H9 (cell line): ENCODE data around the gene JAKMIP1. TPM values are rescaled to one million over a fixed set of nuclear protein-coding genes. Genes with fewer than 3 reads are reported as not detected.

ENCODE experiments used
- DNase-seq: peaks from one replicate; pipeline ENCODE4 v3.0.0-alpha.2; 2017
- H2AFZ ChIP-seq: one replicate; pipeline ENCODE4 v1.6.1; 2013; ENCODE audit warnings: mild to moderate bottlenecking, low read length, control low read depth, moderate library complexity
- H2AK5ac ChIP-seq: 2 replicates; pipeline ENCODE4 v1.6.1; 2013; ENCODE audit warnings: low read length, control low read depth, mixed read lengths; ENCODE audit not compliant: insufficient read length
- H2BK120ac ChIP-seq: one replicate; pipeline ENCODE4 v1.6.1; 2013; ENCODE audit warnings: low read depth, mild to moderate bottlenecking, low read length, control low read depth, inconsistent platforms; ENCODE audit not compliant: poor library complexity, severe bottlenecking
- H2BK12ac ChIP-seq: 2 replicates; pipeline ENCODE4 v1.6.1; 2013; ENCODE audit warnings: low read length, control low read depth, mixed read lengths, low read depth; ENCODE audit not compliant: insufficient read length
- H2BK15ac ChIP-seq: 2 replicates; pipeline ENCODE4 v1.6.1; 2013; ENCODE audit warnings: low read depth, low read length, control low read depth
- H2BK20ac ChIP-seq: one replicate; pipeline ENCODE4 v1.6.1; 2013; ENCODE audit warnings: low read depth, mild to moderate bottlenecking, low read length, control low read depth, inconsistent platforms; ENCODE audit not compliant: poor library complexity, severe bottlenecking
- H2BK5ac ChIP-seq: 2 replicates; pipeline ENCODE4 v1.6.1; 2013; ENCODE audit warnings: low read length, control low read depth, mixed read lengths; ENCODE audit not compliant: insufficient read length
- H3K14ac ChIP-seq: 2 replicates; pipeline ENCODE4 v1.6.1; 2013; ENCODE audit warnings: low read length, control low read depth; ENCODE audit not compliant: insufficient read depth
- H3K18ac ChIP-seq: 2 replicates; pipeline ENCODE4 v1.6.1; 2013; ENCODE audit warnings: low read depth, mild to moderate bottlenecking, mixed read lengths, low read length, control low read depth; ENCODE audit not compliant: insufficient read length
- H3K23ac ChIP-seq: 2 replicates; pipeline ENCODE4 v1.6.1; 2013; ENCODE audit warnings: low read length, control low read depth, mixed read lengths, low read depth; ENCODE audit not compliant: insufficient read length
- H3K23me2 ChIP-seq: 2 replicates; pipeline ENCODE4 v1.6.1; 2013; ENCODE audit warnings: low read depth, mild to moderate bottlenecking, mixed read lengths, low read length, control low read depth; ENCODE audit not compliant: insufficient read length, poor library complexity, severe bottlenecking
- H3K27ac ChIP-seq: 2 replicates; pipeline ENCODE4 v1.5.1; 2013; ENCODE audit warnings: low read length, control low read depth, mixed read lengths, low read depth; ENCODE audit not compliant: insufficient read length
- H3K27me3 ChIP-seq: 2 replicates; pipeline ENCODE4 v1.6.1; 2013; ENCODE audit warnings: low read length, control low read depth, inconsistent platforms; ENCODE audit not compliant: insufficient read depth
- H3K4ac ChIP-seq: 2 replicates; pipeline ENCODE4 v1.6.1; 2013; ENCODE audit warnings: low read depth, mild to moderate bottlenecking, control low read depth, inconsistent platforms, low read length, moderate library complexity
- H3K4me1 ChIP-seq: 2 replicates; pipeline ENCODE4 v1.6.1; 2013; ENCODE audit warnings: low read length, control low read depth, inconsistent platforms; ENCODE audit not compliant: insufficient read depth
- H3K4me2 ChIP-seq: 2 replicates; pipeline ENCODE4 v1.6.1; 2013; ENCODE audit warnings: low read length, control low read depth, mixed read lengths; ENCODE audit not compliant: insufficient read length, insufficient read depth
- H3K56ac ChIP-seq: 2 replicates; pipeline ENCODE4 v1.6.1; 2013; ENCODE audit warnings: low read depth, mild to moderate bottlenecking, mixed read lengths, low read length, control low read depth; ENCODE audit not compliant: insufficient read length
- H3K79me1 ChIP-seq: 2 replicates; pipeline ENCODE4 v1.6.1; 2013; ENCODE audit warnings: low read depth, mild to moderate bottlenecking, moderate library complexity, low read length, control low read depth, inconsistent platforms; ENCODE audit not compliant: insufficient read depth, poor library complexity, severe bottlenecking
- H3K79me2 ChIP-seq: 2 replicates; pipeline ENCODE4 v1.6.1; 2013; ENCODE audit warnings: low read length, control low read depth, inconsistent platforms; ENCODE audit not compliant: insufficient read depth
- H3K9ac ChIP-seq: 2 replicates; pipeline ENCODE4 v1.6.1; 2013; ENCODE audit warnings: low read length, control low read depth, mixed read lengths; ENCODE audit not compliant: insufficient read length; ENCODE audit errors: extremely low read depth
- H3K9me3 ChIP-seq: one replicate; pipeline ENCODE4 v1.6.1; 2013; ENCODE audit warnings: low read depth, low read length, inconsistent platforms; ENCODE audit not compliant: control insufficient read depth
- H3T11ph ChIP-seq: one replicate; pipeline ENCODE4 v1.6.1; 2013; ENCODE audit warnings: mild to moderate bottlenecking, low read length, control low read depth, inconsistent platforms
- H4K20me1 ChIP-seq: one replicate; pipeline ENCODE4 v1.6.1; 2013; ENCODE audit not compliant: control insufficient read depth, insufficient read length, insufficient read depth
- H4K5ac ChIP-seq: 2 replicates; pipeline ENCODE4 v1.6.1; 2013; ENCODE audit warnings: low read depth, mild to moderate bottlenecking, mixed read lengths, low read length, control low read depth; ENCODE audit not compliant: insufficient read length
- H4K8ac ChIP-seq: replicated peaks from 2 replicates; pipeline ENCODE4 v1.6.1; 2013; ENCODE audit warnings: low read length, control low read depth, mixed read lengths, low read depth; ENCODE audit not compliant: insufficient read length
- H4K91ac ChIP-seq: 2 replicates; pipeline ENCODE4 v1.6.1; 2013; ENCODE audit warnings: low read depth, mild to moderate bottlenecking, moderate library complexity, mixed read lengths, low read length, control low read depth; ENCODE audit not compliant: insufficient read length
- H3K27ac Mint-ChIP-seq, 3 experiments: 2 replicates in 2 of 3; 3 replicates in 1 of 3; pipeline ENCODE4 v1.8.0; 2020 to 2021; ENCODE audit warnings: mixed read lengths in 3 of 3, mild to moderate bottlenecking in 1 of 3, moderate library complexity in 1 of 3
- H3K27me3 Mint-ChIP-seq: 2 replicates; pipeline ENCODE4 v1.8.0; 2021; ENCODE audit warnings: low read depth, mild to moderate bottlenecking, moderate library complexity, mixed read lengths
- H3K36me3 Mint-ChIP-seq, 3 experiments: 2 replicates in 2 of 3; 3 replicates in 1 of 3; pipeline ENCODE4 v1.8.0; 2020 to 2021; ENCODE audit warnings: low read depth in 3 of 3, mixed read lengths in 3 of 3; ENCODE audit not compliant: insufficient read depth in 1 of 3
- H3K4me1 Mint-ChIP-seq, 2 experiments: 2 replicates each; pipeline ENCODE4 v1.8.0; 2020; ENCODE audit warnings: mixed read lengths in 2 of 2
- H3K4me3 Mint-ChIP-seq, 2 experiments: 2 replicates in 1 of 2; 3 replicates in 1 of 2; pipeline ENCODE4 v1.8.0; 2020 to 2021; ENCODE audit warnings: mild to moderate bottlenecking in 2 of 2, mixed read lengths in 2 of 2, moderate library complexity in 1 of 2
- H3K9me3 Mint-ChIP-seq, 2 experiments: 2 replicates in 1 of 2; 3 replicates in 1 of 2; pipeline ENCODE4 v1.8.0; 2020; ENCODE audit warnings: mild to moderate bottlenecking in 2 of 2, mixed read lengths in 2 of 2, moderate library complexity in 1 of 2
- WGBS: extraction: QIAGEN DNeasy Blood & Tissue Kit; methylation state at CpG from one replicate; pipeline ENCODE4 v1.1.7; 2013; ENCODE audit warnings: missing lambda C conversion rate, low lambda C conversion rate, mixed read lengths; ENCODE audit not compliant: insufficient read length; ENCODE audit errors: extremely low coverage; 5-methylcytosine and 5-hydroxymethylcytosine counted together
- total RNA-seq: library from RNA; stranded (reverse); gene quantifications from 2 replicates; pipeline ENCODE4 v1.2.1, GENCODE V29; 2021
- TF ChIP-seq, protein P1 (sequence below): fragments of 200-600 bp; sonication (generic); conservative IDR thresholded peaks from 3 replicates; pipeline ENCODE4 v1.8.0; 2021; ENCODE audit warnings: antibody characterized with exemption, mild to moderate bottlenecking

The JAKMIP1 gene
- total RNA-seq, 1 experiment from 2014 or later, result 1.5 TPM

DNA sequence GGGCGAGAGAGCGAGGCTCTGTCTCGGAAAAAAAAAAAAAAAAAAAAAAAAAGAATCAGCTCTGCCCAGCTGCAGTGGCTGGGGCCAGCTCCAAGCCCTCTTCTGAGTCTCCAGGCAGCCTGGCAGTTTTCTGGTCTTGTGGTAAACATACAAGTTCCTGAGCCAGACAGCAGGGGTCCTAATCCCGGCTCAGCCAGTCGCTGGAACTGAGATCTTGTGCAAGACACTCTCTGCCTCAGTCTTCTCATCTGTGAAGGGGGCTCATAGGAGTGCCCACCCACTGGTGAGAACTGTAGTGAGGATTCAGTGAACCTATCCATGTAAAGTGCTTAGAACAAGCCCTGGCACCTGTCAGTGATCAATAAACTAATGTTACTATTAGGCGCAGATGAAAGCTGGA lies 223.9 kb downstream of the JAKMIP1 start:
- no peaks in the 10 kb centered on the region for H3K4me1 ChIP-seq
- no peak overlapping the region for H3K4ac ChIP-seq
- H3K56ac ChIP-seq, result no peak overlapping the region
- H2BK20ac ChIP-seq, result no peak overlapping the region
- no peak overlapping the region for H3K27ac ChIP-seq
- no peak overlapping the region for H2BK12ac ChIP-seq
- H3K23me2 ChIP-seq, result no peaks in the 10 kb centered on the region
- no peak overlapping the region for H3K14ac ChIP-seq
- H3K27ac Mint-ChIP-seq, result no peak overlapping the region
- no peak overlapping the region for H4K8ac ChIP-seq
- no peaks in the 10 kb centered on the region for H3K27me3 ChIP-seq
- no peak overlapping the region for H4K5ac ChIP-seq
- H3K18ac ChIP-seq, result no peak overlapping the region
- no peaks in the 10 kb centered on the region for H3K9me3 ChIP-seq
- TF ChIP-seq, protein P1, sequence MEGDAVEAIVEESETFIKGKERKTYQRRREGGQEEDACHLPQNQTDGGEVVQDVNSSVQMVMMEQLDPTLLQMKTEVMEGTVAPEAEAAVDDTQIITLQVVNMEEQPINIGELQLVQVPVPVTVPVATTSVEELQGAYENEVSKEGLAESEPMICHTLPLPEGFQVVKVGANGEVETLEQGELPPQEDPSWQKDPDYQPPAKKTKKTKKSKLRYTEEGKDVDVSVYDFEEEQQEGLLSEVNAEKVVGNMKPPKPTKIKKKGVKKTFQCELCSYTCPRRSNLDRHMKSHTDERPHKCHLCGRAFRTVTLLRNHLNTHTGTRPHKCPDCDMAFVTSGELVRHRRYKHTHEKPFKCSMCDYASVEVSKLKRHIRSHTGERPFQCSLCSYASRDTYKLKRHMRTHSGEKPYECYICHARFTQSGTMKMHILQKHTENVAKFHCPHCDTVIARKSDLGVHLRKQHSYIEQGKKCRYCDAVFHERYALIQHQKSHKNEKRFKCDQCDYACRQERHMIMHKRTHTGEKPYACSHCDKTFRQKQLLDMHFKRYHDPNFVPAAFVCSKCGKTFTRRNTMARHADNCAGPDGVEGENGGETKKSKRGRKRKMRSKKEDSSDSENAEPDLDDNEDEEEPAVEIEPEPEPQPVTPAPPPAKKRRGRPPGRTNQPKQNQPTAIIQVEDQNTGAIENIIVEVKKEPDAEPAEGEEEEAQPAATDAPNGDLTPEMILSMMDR, result no peak
- no peak overlapping the region for H4K91ac ChIP-seq
- WGBS, result no CpG with 5 or more reads among the region's 6 CpGs
- H2AFZ ChIP-seq, result no peak overlapping the region
- no peaks in the 10 kb centered on the region for H3K79me2 ChIP-seq
- peaks cover under 1 to 7% of the 10 kb centered on the region in 2 experiments for H3K4me1 Mint-ChIP-seq
- no peak overlapping the region for H2BK120ac ChIP-seq
- no peak overlapping the region for H2BK5ac ChIP-seq
- peak; percentile 32 for DNase-seq
- no peak overlapping the region for H3T11ph ChIP-seq
- H3K4me3 Mint-ChIP-seq, result no peak overlapping the region
- H3K27me3 Mint-ChIP-seq, result peaks cover 11% of the 10 kb centered on the region
- H3K36me3 Mint-ChIP-seq, result no peaks in the 10 kb centered on the region
- no peak overlapping the region for H3K4me2 ChIP-seq
- H3K9me3 Mint-ChIP-seq, result no peaks in the 10 kb centered on the region
- H2BK15ac ChIP-seq, result no peak overlapping the region
- H3K9ac ChIP-seq, result no peak overlapping the region
- no peaks in the 10 kb centered on the region for H4K20me1 ChIP-seq
- no peak overlapping the region for H2AK5ac ChIP-seq
- H3K79me1 ChIP-seq, result no peaks in the 10 kb centered on the region
- H3K23ac ChIP-seq, result no peak overlapping the region

Other genes starting within 250 kb of the JAKMIP1 start
- 0.17 and 0.18 TPM in 2 replicates for gene C4orf50, start 182.1 kb downstream of the JAKMIP1 start, total RNA-seq
- 17.5 and 18.9 TPM in 2 replicates for gene WFS1, start 69.3 kb upstream of the JAKMIP1 start, total RNA-seq